Measurements from ENCODE around the gene FOSL2.

GRCh38 chr2:28463893-28464292, 71.2 kb downstream of the FOSL2 start:
- TF ChIP-seq CTCF (IDR thresholded peaks at IDR 0.05): no peak
- no peak for TF ChIP-seq POLR2A (IDR thresholded peaks at IDR 0.05)
